WTC11 (cell line): ENCODE data around the gene ASMTL.

Experiments
- ATF6 ChIP-seq: sonication (generic); formaldehyde crosslinking; IDR thresholded peaks from 2 replicates; pipeline ENCODE4 v1.8.1; 2023; ENCODE audit warnings: mild to moderate bottlenecking, missing genetic modification reagents
- CTCF ChIP-seq: fragments of 200-600 bp; IDR thresholded peaks from 2 replicates; pipeline ENCODE4 v1.8.0; 2022; ENCODE audit warnings: antibody characterized with exemption
- ETV6 ChIP-seq: sonication (generic); formaldehyde crosslinking; IDR thresholded peaks from 2 replicates; pipeline ENCODE4 v1.8.1; 2022; ENCODE audit warnings: mild to moderate bottlenecking, missing genetic modification reagents
- PRDM15 ChIP-seq: sonication (generic); formaldehyde crosslinking; IDR thresholded peaks from 2 replicates; pipeline ENCODE4 v1.8.0; 2022; ENCODE audit warnings: missing genetic modification reagents
- ZBTB21 ChIP-seq: sonication (generic); formaldehyde crosslinking; IDR thresholded peaks from 2 replicates; pipeline ENCODE4 v1.8.1; 2023; ENCODE audit warnings: mild to moderate bottlenecking, missing genetic modification reagents, borderline replicate concordance

GRCh38 chrX:1384658-1385252 lies 68.0 kb downstream of the ASMTL start:
- TF ChIP-seq ETV6 (no peak), ZBTB21 (no peak), PRDM15 (CRISPR knock-in tag) (no peak), ATF6 (CRISPR knock-in tag) (no peak), CTCF (no peak)
